Mesenchymal stem cell (in vitro differentiated cells and primary cell): Measurements from ENCODE around the gene TMEM203.

ENCODE experiments used
- DNase-seq: peaks from one replicate; pipeline ENCODE4 v3.0.0-alpha.2; 2013
- H2AFZ ChIP-seq: one replicate; pipeline ENCODE4 v1.6.1; 2013; ENCODE audit warnings: low read depth, mild to moderate bottlenecking, control low read depth, inconsistent platforms, low read length, moderate library complexity
- H2AK5ac ChIP-seq: 2 replicates; pipeline ENCODE4 v1.6.1; 2013; ENCODE audit warnings: low read length, moderate library complexity, mild to moderate bottlenecking, inconsistent platforms; ENCODE audit not compliant: severe bottlenecking
- H2BK120ac ChIP-seq: one replicate; pipeline ENCODE4 v1.6.1; 2013; ENCODE audit warnings: low read depth, mild to moderate bottlenecking, inconsistent platforms, low read length, moderate library complexity
- H2BK12ac ChIP-seq, 2 experiments: one replicate each; pipeline ENCODE4 v1.6.1; 2013; ENCODE audit warnings: inconsistent platforms in 2 of 2, low read length in 2 of 2, mild to moderate bottlenecking in 2 of 2, moderate library complexity in 2 of 2, control low read depth in 1 of 2
- H2BK15ac ChIP-seq: one replicate; pipeline ENCODE4 v1.6.1; 2013; ENCODE audit warnings: mild to moderate bottlenecking, low read depth, inconsistent platforms; ENCODE audit not compliant: poor library complexity, severe bottlenecking
- H2BK5ac ChIP-seq: 2 replicates; pipeline ENCODE4 v1.6.1; 2013; ENCODE audit warnings: low read depth, mild to moderate bottlenecking, low read length, control low read depth, inconsistent platforms; ENCODE audit not compliant: poor library complexity, severe bottlenecking
- H3K14ac ChIP-seq, 2 experiments: one replicate each; pipeline ENCODE4 v1.6.1; 2013; ENCODE audit warnings: inconsistent platforms in 2 of 2, low read length in 2 of 2, control low read depth in 1 of 2, mild to moderate bottlenecking in 1 of 2, moderate library complexity in 1 of 2
- H3K18ac ChIP-seq, 2 experiments: one replicate each; pipeline ENCODE4 v1.6.1; 2013; ENCODE audit warnings: inconsistent platforms in 2 of 2, low read length in 2 of 2, control low read depth in 1 of 2, low read depth in 1 of 2, mild to moderate bottlenecking in 1 of 2
- H3K23ac ChIP-seq, 2 experiments: one replicate each; pipeline ENCODE4 v1.6.1; 2013; ENCODE audit warnings: inconsistent platforms in 2 of 2, low read length in 2 of 2, mild to moderate bottlenecking in 2 of 2, moderate library complexity in 2 of 2, control low read depth in 1 of 2
- H3K27ac ChIP-seq: 2 replicates; pipeline ENCODE4 v1.5.1; 2013; ENCODE audit warnings: mild to moderate bottlenecking, moderate library complexity, low read length, control low read depth, inconsistent platforms; ENCODE audit not compliant: poor library complexity, severe bottlenecking
- H3K27me3 ChIP-seq, 2 experiments: 2 replicates each; pipeline versions ENCODE4 v1.6.1 to v1.7.0; 2013; ENCODE audit warnings: low read length in 2 of 2, mild to moderate bottlenecking in 2 of 2, moderate library complexity in 2 of 2, control low read depth in 1 of 2, inconsistent platforms in 1 of 2; ENCODE audit not compliant: control insufficient read depth in 1 of 2, insufficient read depth in 1 of 2
- H3K36me3 ChIP-seq, 2 experiments: 2 replicates each; pipeline versions ENCODE4 v1.6.1 to v1.7.0; 2013; ENCODE audit warnings: low read length in 2 of 2, control low read depth in 1 of 2, inconsistent platforms in 1 of 2, low read depth in 1 of 2, mild to moderate bottlenecking in 1 of 2; ENCODE audit not compliant: insufficient read depth in 2 of 2, control insufficient read depth in 1 of 2
- H3K4ac ChIP-seq, 2 experiments: one replicate each; pipeline ENCODE4 v1.6.1; 2013; ENCODE audit warnings: inconsistent platforms in 2 of 2, low read length in 2 of 2, mild to moderate bottlenecking in 2 of 2, moderate library complexity in 2 of 2, control low read depth in 1 of 2, low read depth in 1 of 2
- H3K4me1 ChIP-seq: 2 replicates; pipeline ENCODE4 v1.6.1; 2013; ENCODE audit warnings: low read depth, low read length, control low read depth; ENCODE audit not compliant: control insufficient read depth, insufficient read depth
- H3K4me2 ChIP-seq: 2 replicates; pipeline ENCODE4 v1.6.1; 2013; ENCODE audit warnings: low read length, mild to moderate bottlenecking, inconsistent platforms; ENCODE audit not compliant: poor library complexity, severe bottlenecking
- H3K4me3 ChIP-seq, 2 experiments: 2 replicates each; pipeline versions ENCODE4 v1.5.1 to v1.7.0; 2013; ENCODE audit warnings: low read length in 2 of 2, mild to moderate bottlenecking in 2 of 2, control low read depth in 1 of 2, low read depth in 1 of 2; ENCODE audit not compliant: insufficient read depth in 1 of 2
- H3K79me1 ChIP-seq: replicated peaks from 2 replicates; pipeline ENCODE4 v1.6.1; 2013; ENCODE audit warnings: mild to moderate bottlenecking, control low read depth, low read length, inconsistent platforms; ENCODE audit not compliant: poor library complexity, severe bottlenecking
- H3K9ac ChIP-seq: 2 replicates; pipeline ENCODE4 v1.7.0; 2013; ENCODE audit warnings: mild to moderate bottlenecking, low read length, moderate library complexity
- H3K9me3 ChIP-seq: 2 replicates; pipeline ENCODE4 v1.7.0; 2013; ENCODE audit warnings: mild to moderate bottlenecking, low read length; ENCODE audit not compliant: control insufficient read depth
- H4K8ac ChIP-seq: one replicate; pipeline ENCODE4 v1.6.1; 2013; ENCODE audit warnings: inconsistent platforms, mild to moderate bottlenecking, low read length, moderate library complexity
- H4K91ac ChIP-seq: one replicate; pipeline ENCODE4 v1.6.1; 2013; ENCODE audit warnings: mild to moderate bottlenecking, low read length, inconsistent platforms
- WGBS: methylation state at CpG from one replicate; pipeline ENCODE4 v1.1.7; 2013; ENCODE audit warnings: mixed read lengths; 5-methylcytosine and 5-hydroxymethylcytosine counted together

Gene TMEM203

GRCh38 chr9:137233143-137233980 is 27.9 kb upstream of the TMEM203 start:
- WGBS, result 88% methylated on average over 34 of the region's 40 CpGs
- H3K18ac ChIP-seq, result no peak overlapping the region
- no peak overlapping the region for H2BK5ac ChIP-seq

GRCh38 chr9:137232510-137232909 is 27.1 kb upstream of the TMEM203 start:
- DNase-seq, result no peak
- Histone ChIP-seq H2BK5ac (no peak overlapping the region), H3K23ac (no peak overlapping the region), H3K79me1 (peaks cover 10% of the 10 kb centered on the region), H2AFZ (no peak overlapping the region), H2BK12ac (no peak overlapping the region), H3K4me1 (peaks cover 19% of the 10 kb centered on the region), H3K4ac (no peak overlapping the region), H3K27ac (no peak overlapping the region), H3K4me2 (no peak overlapping the region), H3K14ac (no peak overlapping the region), H3K18ac (no peak overlapping the region), H4K8ac (no peak overlapping the region), H3K9ac (no peak overlapping the region), H3K27me3 (peaks cover 0 to 73% of the 10 kb centered on the region in 2 experiments), H3K36me3 (peaks cover 0 to 3% of the 10 kb centered on the region in 2 experiments), H2BK120ac (no peak overlapping the region), H3K9me3 (no peaks in the 10 kb centered on the region), H3K4me3 (no peak overlapping the region), H2AK5ac (no peak overlapping the region), H4K91ac (peak overlapping the region; percentile 10), H2BK15ac (no peak overlapping the region)
- WGBS, result 91% methylated on average over 24 of the region's 24 CpGs

More at GRCh38 chr9:137233143-137233980, 27.9 kb upstream of the TMEM203 start:
- Histone ChIP-seq H3K4me3 (no peak overlapping the region), H3K14ac (no peak overlapping the region), H3K4me1 (peaks cover 27% of the 10 kb centered on the region), H2BK15ac (no peak overlapping the region), H2BK120ac (no peak overlapping the region), H3K36me3 (peaks cover 0 to 3% of the 10 kb centered on the region in 2 experiments), H4K91ac (no peak overlapping the region), H4K8ac (no peak overlapping the region), H3K79me1 (peaks cover 14% of the 10 kb centered on the region), H3K4me2 (no peak overlapping the region), H3K27ac (no peak overlapping the region), H3K4ac (no peak overlapping the region), H3K9ac (no peak overlapping the region), H3K9me3 (no peaks in the 10 kb centered on the region), H2AFZ (no peak overlapping the region), H2AK5ac (no peak overlapping the region), H2BK12ac (no peak overlapping the region), H3K23ac (no peak overlapping the region), H3K27me3 (peaks cover 0 to 68% of the 10 kb centered on the region in 2 experiments)
- DNase-seq, result no peak

GRCh38 chr9:137232101-137232500 is 26.7 kb upstream of the TMEM203 start:
- Histone ChIP-seq H3K9ac (no peak overlapping the region), H3K14ac (no peak overlapping the region), H2BK120ac (no peak overlapping the region), H2BK12ac (no peak overlapping the region), H3K9me3 (no peaks in the 10 kb centered on the region), H3K18ac (no peak overlapping the region), H3K4ac (no peak overlapping the region), H3K4me1 (peaks cover 21% of the 10 kb centered on the region), H3K79me1 (peaks cover 7% of the 10 kb centered on the region), H3K36me3 (peaks cover 0 to 3% of the 10 kb centered on the region in 2 experiments), H2BK15ac (no peak overlapping the region), H3K27me3 (peaks cover 0 to 73% of the 10 kb centered on the region in 2 experiments), H3K4me2 (no peak overlapping the region), H2BK5ac (no peak overlapping the region), H4K91ac (no peak overlapping the region), H3K23ac (no peak overlapping the region), H4K8ac (no peak overlapping the region), H2AK5ac (no peak overlapping the region), H2AFZ (no peak overlapping the region), H3K27ac (no peak overlapping the region), H3K4me3 (no peak overlapping the region)
- no peak for DNase-seq
- WGBS, result 86% methylated on average over 10 of the region's 10 CpGs

- Histone ChIP-seq H3K27ac (no peak overlapping the region), H2AK5ac (no peak overlapping the region), H3K27me3 (peaks cover 0 to 73% of the 10 kb centered on the region in 2 experiments), H3K9me3 (no peaks in the 10 kb centered on the region), H4K8ac (no peak overlapping the region), H2BK15ac (no peak overlapping the region), H3K36me3 (peaks cover 0 to 3% of the 10 kb centered on the region in 2 experiments), H2BK120ac (no peak overlapping the region), H3K79me1 (peaks cover 2% of the 10 kb centered on the region), H3K4me1 (peaks cover 19% of the 10 kb centered on the region), H2BK5ac (no peak overlapping the region), H2AFZ (no peak overlapping the region), H3K4me3 (no peak overlapping the region), H3K23ac (no peak overlapping the region), H3K4me2 (no peak overlapping the region), H3K18ac (no peak overlapping the region), H4K91ac (peak overlapping the region; percentile 2), H2BK12ac (no peak overlapping the region), H3K14ac (no peak overlapping the region), H3K9ac (no peak overlapping the region), H3K4ac (no peak overlapping the region)
- DNase-seq, result no peak
- 92% methylated on average over 22 of the region's 23 CpGs for WGBS
Measured at GRCh38 chr9:137231372-137232039, 26.1 kb upstream of the TMEM203 start.
